ENCODE data around the gene TOLLIP.

The TOLLIP gene

DNA sequence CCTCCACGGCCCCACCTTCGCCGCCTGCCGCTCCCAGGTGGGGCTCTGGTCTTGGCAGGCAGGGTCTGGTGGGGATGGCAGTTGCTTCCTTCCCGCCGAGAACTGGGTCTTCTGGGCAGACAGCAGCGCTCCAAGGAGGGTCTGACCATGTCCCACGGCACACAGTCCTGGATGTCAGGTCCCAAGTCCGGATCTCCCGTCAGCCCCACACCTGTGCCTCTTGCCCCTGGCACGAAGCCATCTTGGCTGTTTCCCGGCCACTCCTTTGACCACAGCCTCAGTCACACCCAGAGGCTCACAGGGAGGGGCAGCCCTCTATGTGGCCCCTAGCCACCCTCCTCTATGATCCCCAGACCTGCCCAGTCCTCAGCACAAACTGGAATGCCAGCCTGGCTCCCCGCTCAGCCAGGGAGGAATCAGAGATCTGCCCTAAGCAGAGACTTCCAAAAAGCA is 72.3 kb downstream of the TOLLIP start:
- TF ChIP-seq, protein P1, sequence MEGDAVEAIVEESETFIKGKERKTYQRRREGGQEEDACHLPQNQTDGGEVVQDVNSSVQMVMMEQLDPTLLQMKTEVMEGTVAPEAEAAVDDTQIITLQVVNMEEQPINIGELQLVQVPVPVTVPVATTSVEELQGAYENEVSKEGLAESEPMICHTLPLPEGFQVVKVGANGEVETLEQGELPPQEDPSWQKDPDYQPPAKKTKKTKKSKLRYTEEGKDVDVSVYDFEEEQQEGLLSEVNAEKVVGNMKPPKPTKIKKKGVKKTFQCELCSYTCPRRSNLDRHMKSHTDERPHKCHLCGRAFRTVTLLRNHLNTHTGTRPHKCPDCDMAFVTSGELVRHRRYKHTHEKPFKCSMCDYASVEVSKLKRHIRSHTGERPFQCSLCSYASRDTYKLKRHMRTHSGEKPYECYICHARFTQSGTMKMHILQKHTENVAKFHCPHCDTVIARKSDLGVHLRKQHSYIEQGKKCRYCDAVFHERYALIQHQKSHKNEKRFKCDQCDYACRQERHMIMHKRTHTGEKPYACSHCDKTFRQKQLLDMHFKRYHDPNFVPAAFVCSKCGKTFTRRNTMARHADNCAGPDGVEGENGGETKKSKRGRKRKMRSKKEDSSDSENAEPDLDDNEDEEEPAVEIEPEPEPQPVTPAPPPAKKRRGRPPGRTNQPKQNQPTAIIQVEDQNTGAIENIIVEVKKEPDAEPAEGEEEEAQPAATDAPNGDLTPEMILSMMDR (IDR thresholded peaks at IDR 0.05; ENCODE audit: borderline replicate concordance, insufficient read depth, low read depth, low read length), result no peak
- H3K4me3 ChIP-seq (ENCODE audit: low read depth, low read length), result no peak overlapping the region

DNA sequence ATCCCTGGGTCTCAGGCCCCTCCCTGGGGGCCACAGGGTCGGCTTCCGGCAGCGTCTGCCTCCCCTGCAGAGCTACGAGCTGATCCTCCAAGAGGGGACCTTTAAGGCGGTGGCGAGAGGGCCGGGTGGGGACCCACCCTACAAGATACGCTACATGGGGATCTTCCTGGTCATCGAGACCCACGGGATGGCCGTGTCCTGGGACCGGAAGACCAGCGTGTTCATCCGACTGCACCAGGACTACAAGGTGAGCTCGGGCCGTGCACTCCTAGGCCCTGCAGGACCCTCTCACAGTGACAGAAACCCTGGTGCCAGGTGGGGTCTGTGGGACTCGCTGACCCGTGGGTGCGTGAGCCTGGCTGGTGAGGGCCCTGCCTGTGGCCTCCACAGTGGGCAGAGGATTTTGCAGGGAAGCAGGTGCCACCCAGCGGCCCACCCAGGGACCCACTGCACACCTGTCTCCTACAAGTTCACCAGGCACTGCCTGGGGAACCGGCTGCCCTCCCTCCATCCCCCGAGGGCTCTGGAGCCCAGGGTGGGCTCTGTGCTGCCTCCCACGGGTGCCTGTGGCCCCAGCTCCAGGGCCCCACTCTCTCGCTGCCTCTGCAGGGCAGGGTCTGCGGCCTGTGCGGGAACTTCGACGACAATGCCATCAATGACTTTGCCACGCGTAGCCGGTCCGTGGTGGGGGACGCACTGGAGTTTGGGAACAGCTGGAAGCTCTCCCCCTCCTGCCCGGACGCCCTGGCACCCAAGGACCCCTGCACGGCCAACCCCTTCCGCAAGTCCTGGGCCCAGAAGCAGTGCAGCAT is 72.9 kb downstream of the TOLLIP start:
- no peak overlapping the region for H3K4me3 ChIP-seq (ENCODE audit: low read depth, low read length)
- TF ChIP-seq, protein P1 (IDR thresholded peaks at IDR 0.05; ENCODE audit: borderline replicate concordance, insufficient read depth, low read depth, low read length), result no peak

DNA sequence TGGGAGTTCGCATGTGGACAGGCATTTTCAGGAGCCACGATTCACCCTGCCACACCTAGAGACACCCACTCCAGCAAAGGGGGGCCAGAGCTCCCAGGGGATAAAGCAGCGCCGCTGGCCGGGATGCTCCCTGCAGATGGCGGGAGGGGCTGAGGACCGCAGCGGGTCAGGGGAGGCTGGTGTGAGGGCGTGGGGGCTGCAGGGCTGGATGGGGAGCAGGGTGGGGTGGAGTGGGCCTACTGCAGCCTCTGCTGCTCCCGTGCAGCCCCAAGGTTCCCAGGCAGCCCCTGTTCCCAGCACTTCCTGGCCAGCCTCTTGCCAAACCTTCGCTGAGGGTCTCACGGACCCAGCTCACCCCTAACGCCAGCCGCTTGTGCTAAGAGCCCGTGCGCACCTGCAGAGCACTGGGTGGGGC is 73.5 kb downstream of the TOLLIP start:
- TF ChIP-seq, protein P1 (IDR thresholded peaks at IDR 0.05; ENCODE audit: borderline replicate concordance, insufficient read depth, low read depth, low read length), result no peak
- no peak overlapping the region for H3K4me3 ChIP-seq (ENCODE audit: low read depth, low read length)

DNA sequence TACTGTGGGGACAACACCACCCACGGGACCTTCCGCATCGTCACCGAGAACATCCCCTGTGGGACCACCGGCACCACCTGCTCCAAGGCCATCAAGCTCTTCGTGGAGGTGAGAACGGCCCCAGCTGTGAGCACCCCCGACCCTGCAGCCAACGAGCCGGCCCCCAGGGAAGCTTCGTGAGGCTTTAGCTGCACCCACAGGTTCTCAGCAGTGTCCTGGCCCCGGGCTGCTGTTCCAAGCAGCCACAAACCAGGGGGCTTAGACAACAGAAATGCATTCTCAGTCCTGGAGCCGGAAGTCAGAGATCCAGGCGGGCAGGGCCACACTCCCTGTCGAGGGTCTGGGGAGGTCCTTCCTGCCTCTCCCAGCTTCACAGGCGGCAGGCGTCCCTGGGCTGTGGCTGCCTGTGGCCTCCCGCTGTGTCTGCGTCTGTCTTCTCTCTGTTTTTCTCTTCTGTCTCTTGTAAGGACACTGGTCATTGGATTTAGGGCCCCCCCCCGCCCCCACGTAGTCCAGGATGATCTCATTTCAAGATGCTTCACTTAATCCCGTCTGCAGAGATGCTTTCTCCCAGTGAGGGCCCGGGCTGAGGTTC is 74.0 kb downstream of the TOLLIP start:
- no peak overlapping the region for H3K4me3 ChIP-seq (ENCODE audit: low read depth, low read length)
- TF ChIP-seq, protein P1 (IDR thresholded peaks at IDR 0.05; ENCODE audit: borderline replicate concordance, insufficient read depth, low read depth, low read length), result no peak

DNA sequence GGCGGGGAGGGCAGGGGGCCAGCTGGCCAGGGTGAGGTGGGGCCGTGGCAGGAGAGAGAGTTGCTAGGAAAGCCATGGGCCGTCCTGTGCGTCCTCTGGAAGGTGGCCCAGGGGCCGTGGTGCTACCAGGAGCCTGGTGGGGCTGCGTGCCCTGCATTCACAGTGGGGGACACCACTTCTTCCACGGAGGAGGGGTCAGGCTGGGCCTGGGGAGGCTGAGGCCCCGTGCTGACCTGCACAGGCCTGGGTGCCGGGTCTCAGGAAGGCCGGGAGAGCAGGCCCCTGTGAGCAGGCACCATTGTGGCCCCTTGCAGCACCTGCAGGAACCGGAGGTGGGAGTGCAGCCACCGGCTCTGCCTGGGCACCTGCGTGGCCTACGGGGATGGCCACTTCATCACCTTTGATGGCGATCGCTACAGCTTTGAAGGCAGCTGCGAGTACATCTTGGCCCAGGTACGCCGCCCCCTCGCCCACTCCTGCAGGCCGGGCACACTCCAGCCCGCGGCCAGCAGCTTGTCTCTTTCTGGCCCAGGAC is 74.6 kb downstream of the TOLLIP start:
- H3K4me3 ChIP-seq (ENCODE audit: low read depth, low read length), result no peak overlapping the region
- TF ChIP-seq, protein P1 (IDR thresholded peaks at IDR 0.05; ENCODE audit: borderline replicate concordance, insufficient read depth, low read depth, low read length), result no peak

DNA sequence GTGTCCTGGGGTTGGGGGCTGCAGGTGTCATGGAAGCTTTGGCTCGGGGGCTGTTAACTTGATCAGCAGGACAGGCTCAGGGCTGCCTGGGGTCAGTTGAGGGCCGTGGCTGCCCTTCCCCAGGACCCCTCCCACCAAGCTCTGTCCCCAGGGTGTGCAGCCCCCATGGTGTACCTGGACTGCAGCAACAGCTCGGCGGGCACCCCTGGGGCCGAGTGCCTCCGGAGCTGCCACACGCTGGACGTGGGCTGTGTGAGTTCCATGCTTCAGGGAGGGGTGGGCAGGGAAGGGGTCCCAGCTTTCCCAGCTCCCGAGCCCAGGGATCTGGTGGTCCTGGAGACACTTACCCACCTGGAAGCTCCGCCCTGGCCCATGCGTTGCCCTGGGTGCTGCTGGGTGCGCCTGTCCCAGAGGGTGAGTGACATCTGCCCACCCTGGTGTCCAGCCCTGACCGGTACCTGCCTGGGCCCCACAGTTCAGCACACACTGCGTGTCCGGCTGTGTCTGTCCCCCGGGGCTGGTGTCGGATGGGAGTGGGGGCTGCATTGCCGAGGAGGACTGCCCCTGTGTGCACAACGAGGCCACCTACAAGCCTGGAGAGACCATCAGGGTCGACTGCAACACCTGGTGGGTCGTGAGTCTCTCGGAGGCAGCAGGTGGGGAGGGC is 75.2 kb downstream of the TOLLIP start:
- TF ChIP-seq, protein P1 (IDR thresholded peaks at IDR 0.05; ENCODE audit: borderline replicate concordance, insufficient read depth, low read depth, low read length), result no peak
- no peak overlapping the region for H3K4me3 ChIP-seq (ENCODE audit: low read depth, low read length)
